Measurements from ENCODE around the gene TRIM40. TPM values are rescaled to one million over a fixed set of nuclear protein-coding genes. Genes with fewer than 3 reads are reported as not detected.

The TRIM40 gene
- total and polyA plus RNA-seq, 2 of the 13 experiments (the other 11 are each of a cell fraction or from before 2014, with no cell fraction given), result 0.58 TPM; not detected in 1

- TF ChIP-seq ZNF33A (CRISPR knock-in tag; IDR thresholded peaks at IDR 0.05; ENCODE audit: borderline replicate concordance) (no peak), SMAD1 (CRISPR knock-in tag; IDR thresholded peaks at IDR 0.05; ENCODE audit: borderline replicate concordance, low read depth) (no peak), ZNF256 (CRISPR knock-in tag; conservative IDR thresholded peaks at IDR 0.05) (no peak), PHB2 (IDR thresholded peaks at IDR 0.05; ENCODE audit: partially characterized antibody) (no peak), ZNF414 (CRISPR knock-in tag; IDR thresholded peaks at IDR 0.05) (no peak), ETV6 (CRISPR knock-in tag; conservative IDR thresholded peaks at IDR 0.05) (no peak)
Measured at GRCh38 chr6:30096829-30097228, 39.1 kb upstream of the TRIM40 start (continued).

- peaks cover 88% of the 10 kb centered on the region for H3K4me1 ChIP-seq (ENCODE audit: insufficient read depth, low read length)
- BruUV-seq (replicated peaks), result no TSS peak
Measured at GRCh38 chr6:30097902-30098768, 37.8 kb upstream of the TRIM40 start.

More at GRCh38 chr6:30097902-30098768, 37.8 kb upstream of the TRIM40 start:
- 66% methylated on average over 4 of the region's 4 CpGs for WGBS (ENCODE audit: low lambda C conversion rate)
- Histone ChIP-seq H3K4me2 (ENCODE audit: low read depth, low read length) (no peak overlapping the region), H3K9ac (ENCODE audit: insufficient read depth, low read depth, low read length) (no peak overlapping the region), H3K9me3 (ENCODE audit: low read length) (no peaks in the 10 kb centered on the region), H3K27ac (ENCODE audit: extremely low read length, insufficient read depth, low read length) (no peak overlapping the region), H3K27me3 (ENCODE audit: control insufficient read depth in 1 of 2, insufficient read depth in 2 of 2, low read length in 2 of 2) (peaks cover 0 to 5% of the 10 kb centered on the region in 2 experiments; a peak in 1 of 5 replicates), H3K79me2 (ENCODE audit: insufficient read depth, low read length) (peaks cover 9% of the 10 kb centered on the region), H3K4me3 (replicated peaks in 1 of 3; ENCODE audit: insufficient read depth in 1 of 3, low read depth in 2 of 3, low read length in 3 of 3) (no peak overlapping the region), H3K36me3 (replicated peaks in 1 of 2; ENCODE audit: control insufficient read depth in 1 of 2, insufficient read depth in 2 of 2, low read length in 2 of 2) (no peaks in the 10 kb centered on the region), H4K20me1 (ENCODE audit: insufficient read depth, low read length) (no peaks in the 10 kb centered on the region), H2AFZ (ENCODE audit: low read length) (no peak overlapping the region)
- DNase-seq (ENCODE audit: low spot score), result no peak
- ATAC-seq, result no peak
- no peak for FAIRE-seq
- in situ Hi-C loops (cut with HindIII; ENCODE audit: extremely low pct_ligation_motif_present, low pct_unique_long_range_greater_than_20kb) (no loop called here), intact Hi-C loops (cut with micrococcal nuclease; ENCODE audit: unreplicated experiment) (no loop called here)
- ChIA-PET POLR2A (no interaction called here), CTCF (ENCODE audit: low intra/inter-chr PET ratio, low total read pairs) (no interaction called here)
- TF ChIP-seq CREB3 (CRISPR knock-in tag; IDR thresholded peaks at IDR 0.05), result no peak

All from HepG2 (cell line).